ENCODE measurements around the gene HS6ST2.

The HS6ST2 gene

GRCh38 chrX:132677233-132677716 is 281.2 kb downstream of the HS6ST2 start:
- no peak for TF ChIP-seq CTCF (conservative IDR thresholded peaks at IDR 0.05)
- H3K27ac ChIP-seq = no peak overlapping the region

GRCh38 chrX:132676561-132677186 is 281.8 kb downstream of the HS6ST2 start:
- peak; percentile 39; the same call in 1 of the 2 replicates for TF ChIP-seq CTCF (conservative IDR thresholded peaks at IDR 0.05)
- H3K27ac ChIP-seq = no peak overlapping the region

GRCh38 chrX:132676102-132676501 is 282.3 kb downstream of the HS6ST2 start:
- TF ChIP-seq CTCF (conservative IDR thresholded peaks at IDR 0.05) = no peak
- no peak overlapping the region for H3K27ac ChIP-seq

- no peak for TF ChIP-seq CTCF (conservative IDR thresholded peaks at IDR 0.05)
- H3K27ac ChIP-seq = no peak overlapping the region
Observed at GRCh38 chrX:132673331-132673730, 285.1 kb downstream of the HS6ST2 start.

- no peak overlapping the region for H3K27ac ChIP-seq
- TF ChIP-seq CTCF (conservative IDR thresholded peaks at IDR 0.05) = no peak
Observed at GRCh38 chrX:132671229-132671641, 287.2 kb downstream of the HS6ST2 start.

- no peak for TF ChIP-seq CTCF (conservative IDR thresholded peaks at IDR 0.05)
- no peak overlapping the region for H3K27ac ChIP-seq
Observed at GRCh38 chrX:132669142-132669541, 289.3 kb downstream of the HS6ST2 start.

GRCh38 chrX:132668178-132668577 is 290.3 kb downstream of the HS6ST2 start:
- TF ChIP-seq CTCF (conservative IDR thresholded peaks at IDR 0.05) = no peak
- H3K27ac ChIP-seq = no peak overlapping the region
